ENCODE results near the gene FAM83D. TPM values are rescaled to one million over a fixed set of nuclear protein-coding genes. Genes with fewer than 3 reads are reported as not detected.

FAM83D gene
- total RNA-seq, 1 donor from 2014 or later, result 0.77 TPM

DNA sequence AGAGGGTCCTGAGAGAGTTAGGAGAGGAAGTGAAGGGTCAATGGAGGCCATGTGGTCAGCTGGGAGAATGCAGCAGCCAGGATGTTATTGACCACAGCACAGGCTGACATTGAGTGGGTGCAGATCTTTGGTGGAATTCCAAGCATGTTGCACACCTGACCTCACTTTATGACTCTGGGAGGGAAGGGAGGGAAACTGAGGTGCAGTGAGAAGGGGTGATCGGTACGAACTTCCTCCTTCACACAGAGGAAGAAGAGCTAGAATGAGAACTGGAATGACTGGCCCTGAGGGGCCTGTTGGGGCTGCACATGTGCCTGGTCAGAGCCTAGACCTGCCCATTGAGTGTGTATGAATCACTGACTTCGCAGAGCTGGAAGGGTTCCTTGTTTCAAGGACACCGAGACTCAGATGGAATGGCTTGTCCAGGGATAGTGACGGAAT lies 9.8 kb downstream of the FAM83D start:
- no peaks in the 10 kb centered on the region for H3K4me1 ChIP-seq
- H3K4me3 ChIP-seq, result no peak overlapping the region
- intact Hi-C loops (cut with micrococcal nuclease), result no loop called here
- no peaks in the 10 kb centered on the region for H3K27me3 ChIP-seq (ENCODE audit: low read depth)
- no peak for DNase-seq
- no peaks in the 10 kb centered on the region for H3K36me3 ChIP-seq
- TF ChIP-seq, protein P1, sequence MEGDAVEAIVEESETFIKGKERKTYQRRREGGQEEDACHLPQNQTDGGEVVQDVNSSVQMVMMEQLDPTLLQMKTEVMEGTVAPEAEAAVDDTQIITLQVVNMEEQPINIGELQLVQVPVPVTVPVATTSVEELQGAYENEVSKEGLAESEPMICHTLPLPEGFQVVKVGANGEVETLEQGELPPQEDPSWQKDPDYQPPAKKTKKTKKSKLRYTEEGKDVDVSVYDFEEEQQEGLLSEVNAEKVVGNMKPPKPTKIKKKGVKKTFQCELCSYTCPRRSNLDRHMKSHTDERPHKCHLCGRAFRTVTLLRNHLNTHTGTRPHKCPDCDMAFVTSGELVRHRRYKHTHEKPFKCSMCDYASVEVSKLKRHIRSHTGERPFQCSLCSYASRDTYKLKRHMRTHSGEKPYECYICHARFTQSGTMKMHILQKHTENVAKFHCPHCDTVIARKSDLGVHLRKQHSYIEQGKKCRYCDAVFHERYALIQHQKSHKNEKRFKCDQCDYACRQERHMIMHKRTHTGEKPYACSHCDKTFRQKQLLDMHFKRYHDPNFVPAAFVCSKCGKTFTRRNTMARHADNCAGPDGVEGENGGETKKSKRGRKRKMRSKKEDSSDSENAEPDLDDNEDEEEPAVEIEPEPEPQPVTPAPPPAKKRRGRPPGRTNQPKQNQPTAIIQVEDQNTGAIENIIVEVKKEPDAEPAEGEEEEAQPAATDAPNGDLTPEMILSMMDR (IDR thresholded peaks at IDR 0.05; ENCODE audit: borderline replicate concordance), result no peak
- H3K9me3 ChIP-seq (replicated peaks), result no peaks in the 10 kb centered on the region
- H3K27ac ChIP-seq (replicated peaks), result no peak overlapping the region

DNA sequence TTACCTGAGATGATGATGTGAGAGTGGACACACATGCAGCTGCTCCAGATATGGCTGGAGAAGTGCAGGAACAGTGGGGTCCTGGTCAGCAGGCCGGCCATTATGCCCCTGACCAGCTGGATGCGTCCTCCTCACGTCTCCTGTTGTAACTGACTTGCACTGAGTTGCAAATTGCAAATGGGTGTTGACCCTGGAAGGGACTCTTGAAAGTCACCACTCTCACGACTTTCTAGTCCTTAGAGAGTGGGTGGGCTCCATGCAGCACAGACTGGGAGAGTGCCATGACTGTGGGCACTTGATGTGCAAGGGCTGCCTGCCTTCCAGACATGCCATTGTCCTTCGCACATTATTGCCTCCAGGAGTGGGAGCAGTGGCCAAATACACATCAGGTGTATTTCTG lies 10.8 kb downstream of the FAM83D start:
- no peaks in the 10 kb centered on the region for H3K27me3 ChIP-seq (ENCODE audit: low read depth)

DNA sequence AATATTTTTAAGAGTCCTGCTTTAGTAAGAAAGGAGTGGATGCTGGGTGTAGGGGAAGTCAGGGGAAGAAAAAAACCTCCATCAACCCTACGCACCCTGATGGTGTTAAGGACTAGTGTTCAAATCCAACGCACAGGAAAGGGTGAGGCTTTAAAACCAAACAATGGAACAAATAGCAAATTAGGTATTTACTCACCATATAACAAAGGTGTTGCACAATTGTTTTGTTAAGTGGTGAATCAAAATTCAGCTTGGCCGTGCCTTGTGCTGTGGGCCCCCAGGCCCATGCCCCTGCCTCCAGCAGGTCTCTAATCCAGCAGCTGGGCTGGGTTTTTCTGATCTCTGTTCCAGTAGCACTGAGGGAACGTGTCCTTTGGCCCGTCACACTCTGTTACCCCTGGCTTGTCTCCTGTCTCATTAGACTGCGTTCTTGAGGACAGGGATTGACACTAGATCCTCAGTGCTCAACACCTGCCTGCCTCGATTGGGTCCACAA lies 11.8 kb downstream of the FAM83D start:
- no peak for DNase-seq
- TF ChIP-seq, protein P1 (IDR thresholded peaks at IDR 0.05; ENCODE audit: borderline replicate concordance), result no peak
- Histone ChIP-seq H3K36me3 (no peaks in the 10 kb centered on the region), H3K4me1 (no peaks in the 10 kb centered on the region), H3K4me3 (no peak overlapping the region), H3K27me3 (ENCODE audit: low read depth) (no peaks in the 10 kb centered on the region), H3K9me3 (replicated peaks) (no peaks in the 10 kb centered on the region), H3K27ac (replicated peaks) (no peak overlapping the region)
- intact Hi-C loops (cut with micrococcal nuclease), result no loop called here

More for the DNA sequence above, 10.8 kb downstream of the FAM83D start:
- no peak for DNase-seq
- H3K4me3 ChIP-seq, result no peak overlapping the region
- intact Hi-C loops (cut with micrococcal nuclease), result no loop called here
- TF ChIP-seq, protein P1 (IDR thresholded peaks at IDR 0.05; ENCODE audit: borderline replicate concordance), result no peak
- no peaks in the 10 kb centered on the region for H3K36me3 ChIP-seq
- H3K4me1 ChIP-seq, result no peaks in the 10 kb centered on the region
- no peaks in the 10 kb centered on the region for H3K9me3 ChIP-seq (replicated peaks)
- no peak overlapping the region for H3K27ac ChIP-seq (replicated peaks)

DNA sequence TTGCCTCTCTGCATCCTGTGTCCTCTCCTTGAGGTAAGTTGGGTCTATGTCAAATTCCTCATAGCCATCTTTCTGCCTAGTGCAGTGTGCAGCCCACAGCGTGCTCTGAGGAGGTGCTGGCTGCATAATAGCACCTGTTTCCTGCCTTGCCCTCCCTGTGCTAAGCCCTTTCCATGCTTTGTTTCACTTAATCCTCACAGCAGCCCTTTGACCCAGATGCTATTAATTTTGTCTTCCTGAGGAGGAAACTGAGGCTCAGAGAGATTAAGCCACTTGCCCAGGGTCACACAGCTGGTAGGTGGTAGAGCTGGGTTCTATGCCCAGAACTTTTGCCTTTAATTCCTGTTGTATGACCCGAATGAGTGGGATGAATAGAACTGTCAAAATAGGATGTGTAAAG lies 13.5 kb downstream of the FAM83D start:
- H3K4me1 ChIP-seq, result no peaks in the 10 kb centered on the region
- TF ChIP-seq, protein P1 (IDR thresholded peaks at IDR 0.05; ENCODE audit: borderline replicate concordance), result no peak
- no peak for DNase-seq
- no peak overlapping the region for H3K4me3 ChIP-seq
- no peaks in the 10 kb centered on the region for H3K36me3 ChIP-seq
- H3K9me3 ChIP-seq (replicated peaks), result no peaks in the 10 kb centered on the region
- no peak overlapping the region for H3K27ac ChIP-seq (replicated peaks)
- no peaks in the 10 kb centered on the region for H3K27me3 ChIP-seq (ENCODE audit: low read depth)
- intact Hi-C loops (cut with micrococcal nuclease), result no loop called here

DNA sequence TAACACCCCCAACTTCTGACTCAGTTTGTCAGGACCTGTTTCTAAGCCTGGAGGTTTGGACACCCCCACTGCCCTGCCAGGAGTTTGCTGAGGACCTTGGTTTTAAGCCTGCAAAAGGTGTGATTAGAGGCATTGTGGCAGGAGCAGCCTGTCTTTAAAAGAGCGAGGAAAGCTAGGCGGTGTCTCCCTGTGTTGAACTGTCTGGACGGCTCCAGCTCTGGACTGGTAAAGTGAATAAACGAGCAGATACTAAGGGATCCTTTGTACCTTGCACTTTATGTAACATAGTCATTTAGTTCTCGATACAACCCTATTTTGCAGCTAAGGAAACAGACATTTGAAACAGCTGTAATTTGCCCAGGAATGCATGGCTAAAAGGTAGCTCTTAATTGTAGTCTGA lies 14.4 kb downstream of the FAM83D start:
- no peak for DNase-seq
- TF ChIP-seq, protein P1 (IDR thresholded peaks at IDR 0.05; ENCODE audit: borderline replicate concordance), result no peak
- Histone ChIP-seq H3K4me1 (no peaks in the 10 kb centered on the region), H3K27me3 (ENCODE audit: low read depth) (no peaks in the 10 kb centered on the region), H3K9me3 (replicated peaks) (no peaks in the 10 kb centered on the region), H3K27ac (replicated peaks) (no peak overlapping the region), H3K36me3 (no peaks in the 10 kb centered on the region), H3K4me3 (no peak overlapping the region)
- intact Hi-C loops (cut with micrococcal nuclease), result no loop called here

All from left ventricle myocardium inferior (tissue), 1 donor.